22Rv1 (cell line): ENCODE measurements around the gene KLRC2.

Experiments
- CTCF ChIP-seq: fragments of 450-650 bp; IDR thresholded peaks from 2 replicates; pipeline ENCODE4 v1.5.1; 2017; ENCODE audit warnings: mild to moderate bottlenecking
- ZFX ChIP-seq: fragments of 450-650 bp; IDR thresholded peaks from 2 replicates; pipeline ENCODE4 v1.6.1; 2017; ENCODE audit warnings: antibody characterized with exemption, borderline replicate concordance

DNA sequence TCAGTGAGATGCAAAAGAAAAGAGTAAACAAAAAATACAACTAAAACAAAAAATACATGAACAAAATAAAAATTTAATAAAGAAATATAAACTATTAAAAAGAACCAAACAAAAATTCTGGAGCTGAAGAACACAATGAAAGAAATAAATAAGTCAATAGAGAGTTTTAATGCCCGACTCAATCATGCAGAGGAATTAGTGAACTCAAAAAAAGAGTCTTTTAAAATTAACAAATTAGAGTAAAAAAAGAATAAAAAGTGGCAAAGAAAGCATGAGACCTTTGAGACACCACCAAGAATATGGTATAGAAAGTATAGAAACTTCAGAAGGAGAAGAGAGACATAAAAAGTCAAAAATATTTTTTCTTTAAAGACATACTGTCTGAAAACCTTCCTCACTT lies 20.0 kb upstream of the KLRC2 start:
- no peak for TF ChIP-seq CTCF
- TF ChIP-seq ZFX = no peak
